ENCODE data around the gene RPTOR. TPM values are rescaled to one million over a fixed set of nuclear protein-coding genes. Genes with fewer than 3 reads are reported as not detected.

The RPTOR gene
- total RNA-seq, 2 experiments from 2014 or later: 48.7 to 58.2 TPM

GRCh38 chr17:81011951-81012350 lies 467.3 kb downstream of the RPTOR start:
- Mint-ChIP-seq H3K9me3 (peaks cover 25% of the 10 kb centered on the region), H3K36me3 (ENCODE audit: low read depth) (peaks cover 20% of the 10 kb centered on the region), H3K27ac (no peak overlapping the region), H3K27me3 (peaks cover 11% of the 10 kb centered on the region), H3K4me3 (no peak overlapping the region), H3K4me1 (peaks cover 8% of the 10 kb centered on the region)
- CTCF ChIA-PET: no interaction called here
- POLR2A ChIA-PET: no interaction called here
- DNase-seq: no peak

- DNase-seq: no peak
- ChIA-PET CTCF (interaction anchor here (0.7 to 1.1 kb wide), 2 partner anchors 11 to 21 kb away, joined by 3 read pairs; partner anchors contain the start of gene CHMP6), POLR2A (no interaction called here)
- H3K27me3 Mint-ChIP-seq: peaks cover 10% of the 10 kb centered on the region
- peaks cover 15% of the 10 kb centered on the region for H3K4me1 Mint-ChIP-seq
- peaks cover 22% of the 10 kb centered on the region for H3K36me3 Mint-ChIP-seq (ENCODE audit: low read depth)
- peaks cover 25% of the 10 kb centered on the region for H3K9me3 Mint-ChIP-seq
- no peak overlapping the region for H3K4me3 Mint-ChIP-seq
- H3K27ac Mint-ChIP-seq: no peak overlapping the region
Measured at GRCh38 chr17:81012574-81013447, 468.2 kb downstream of the RPTOR start.

GRCh38 chr17:81013642-81014041 lies 469.0 kb downstream of the RPTOR start:
- peaks cover 24% of the 10 kb centered on the region for H3K4me1 Mint-ChIP-seq
- no peak overlapping the region for H3K27ac Mint-ChIP-seq
- peaks cover 25% of the 10 kb centered on the region for H3K9me3 Mint-ChIP-seq
- peaks cover 22% of the 10 kb centered on the region for H3K36me3 Mint-ChIP-seq (ENCODE audit: low read depth)
- no peak overlapping the region for H3K4me3 Mint-ChIP-seq
- peaks cover 6% of the 10 kb centered on the region for H3K27me3 Mint-ChIP-seq
- POLR2A ChIA-PET: no interaction called here
- DNase-seq: no peak
- CTCF ChIA-PET: interaction anchor here (1.1 kb wide), 1 partner anchor 10 kb away, joined by 3 read pairs; no protein-coding TSS in a partner anchor

GRCh38 chr17:81015136-81015535 lies 470.5 kb downstream of the RPTOR start:
- H3K9me3 Mint-ChIP-seq: peaks cover 24% of the 10 kb centered on the region
- no peak overlapping the region for H3K4me3 Mint-ChIP-seq
- CTCF ChIA-PET: interaction anchor here (1.3 kb wide), 1 partner anchor 17 kb away, joined by 3 read pairs; no protein-coding TSS in a partner anchor
- peaks cover 6% of the 10 kb centered on the region for H3K27me3 Mint-ChIP-seq
- peaks cover 33% of the 10 kb centered on the region for H3K4me1 Mint-ChIP-seq
- no peak overlapping the region for H3K27ac Mint-ChIP-seq
- DNase-seq: no peak
- POLR2A ChIA-PET: no interaction called here
- H3K36me3 Mint-ChIP-seq (ENCODE audit: low read depth): peaks cover 22% of the 10 kb centered on the region

Other genes starting within 250 kb of the RPTOR start
- gene ENDOV, start 129.7 kb upstream of the RPTOR start, total RNA-seq: 10 to 100 TPM; 16.6 to 17.1 TPM
- 10 to 100 TPM; 85.8 to 86.1 TPM for gene NPTX1, start 68.2 kb upstream of the RPTOR start, total RNA-seq

Measured in activated CD4-positive, alpha-beta T cell treated with anti-CD3 and anti-CD28 coated beads, Interleukin-2, amount 10 ng/mL, durations not matched to agents 7 days and 5 days (primary cell).